ENCODE data around the gene DAPK1.

GRCh38 chr9:87695523-87695922 lies 197.9 kb downstream of the DAPK1 start:
- TF ChIP-seq CTCF (IDR thresholded peaks at IDR 0.05): no peak
- no peak for TF ChIP-seq POLR2A (IDR thresholded peaks at IDR 0.05)
- TF ChIP-seq EP300 (IDR thresholded peaks at IDR 0.05): no peak
- TF ChIP-seq POLR2AphosphoS5 (IDR thresholded peaks at IDR 0.05): no peak

Measured in stomach (tissue), 4 donors.